ENCODE data around the gene TSPAN5.

TSPAN5 gene

DNA sequence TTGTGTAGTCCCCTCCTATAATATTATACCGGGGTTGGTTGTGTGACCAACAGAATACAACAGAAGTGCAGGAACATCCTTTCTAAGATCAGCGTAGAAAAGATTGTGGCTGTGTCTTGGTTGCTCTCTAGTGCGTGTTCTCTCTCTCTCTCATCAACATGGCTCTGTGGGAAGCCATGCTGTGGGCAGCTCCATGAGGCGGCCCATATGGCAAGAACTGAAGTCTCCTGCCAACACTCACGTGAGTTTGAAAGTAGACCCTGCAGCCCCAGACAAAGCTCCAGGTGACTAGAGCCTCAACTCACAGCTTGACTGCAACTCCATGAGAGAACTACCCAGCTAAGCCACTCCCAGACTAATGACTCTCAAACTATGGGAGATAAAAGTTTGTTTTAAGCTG is 118.7 kb downstream of the TSPAN5 start:
- no peak for ATAC-seq
- TF ChIP-seq ZFP3 (CRISPR knock-in tag; IDR thresholded peaks at IDR 0.05) (no peak), ZNF70 (CRISPR knock-in tag; IDR thresholded peaks at IDR 0.05) (no peak), BACH2 (CRISPR knock-in tag; IDR thresholded peaks at IDR 0.05; ENCODE audit: borderline replicate concordance) (no peak), ZFP30 (CRISPR knock-in tag; IDR thresholded peaks at IDR 0.05) (no peak), ZNF565 (CRISPR knock-in tag; conservative IDR thresholded peaks at IDR 0.05; ENCODE audit: low read depth) (no peak), ARNTL (CRISPR knock-in tag; IDR thresholded peaks at IDR 0.05; ENCODE audit: borderline replicate concordance, low read depth) (no peak), ZC3H10 (CRISPR knock-in tag; IDR thresholded peaks at IDR 0.05) (no peak), ZNF8 (CRISPR knock-in tag; IDR thresholded peaks at IDR 0.05) (no peak), ESRRG (CRISPR knock-in tag; IDR thresholded peaks at IDR 0.05) (no peak), CSDC2 (CRISPR knock-in tag; IDR thresholded peaks at IDR 0.05) (no peak)
- TF ChIP-seq, protein P1, sequence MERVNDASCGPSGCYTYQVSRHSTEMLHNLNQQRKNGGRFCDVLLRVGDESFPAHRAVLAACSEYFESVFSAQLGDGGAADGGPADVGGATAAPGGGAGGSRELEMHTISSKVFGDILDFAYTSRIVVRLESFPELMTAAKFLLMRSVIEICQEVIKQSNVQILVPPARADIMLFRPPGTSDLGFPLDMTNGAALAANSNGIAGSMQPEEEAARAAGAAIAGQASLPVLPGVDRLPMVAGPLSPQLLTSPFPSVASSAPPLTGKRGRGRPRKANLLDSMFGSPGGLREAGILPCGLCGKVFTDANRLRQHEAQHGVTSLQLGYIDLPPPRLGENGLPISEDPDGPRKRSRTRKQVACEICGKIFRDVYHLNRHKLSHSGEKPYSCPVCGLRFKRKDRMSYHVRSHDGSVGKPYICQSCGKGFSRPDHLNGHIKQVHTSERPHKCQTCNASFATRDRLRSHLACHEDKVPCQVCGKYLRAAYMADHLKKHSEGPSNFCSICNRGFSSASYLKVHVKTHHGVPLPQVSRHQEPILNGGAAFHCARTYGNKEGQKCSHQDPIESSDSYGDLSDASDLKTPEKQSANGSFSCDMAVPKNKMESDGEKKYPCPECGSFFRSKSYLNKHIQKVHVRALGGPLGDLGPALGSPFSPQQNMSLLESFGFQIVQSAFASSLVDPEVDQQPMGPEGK (CRISPR knock-in tag; IDR thresholded peaks at IDR 0.05; ENCODE audit: borderline replicate concordance), result no peak
- TF ChIP-seq, protein P2, sequence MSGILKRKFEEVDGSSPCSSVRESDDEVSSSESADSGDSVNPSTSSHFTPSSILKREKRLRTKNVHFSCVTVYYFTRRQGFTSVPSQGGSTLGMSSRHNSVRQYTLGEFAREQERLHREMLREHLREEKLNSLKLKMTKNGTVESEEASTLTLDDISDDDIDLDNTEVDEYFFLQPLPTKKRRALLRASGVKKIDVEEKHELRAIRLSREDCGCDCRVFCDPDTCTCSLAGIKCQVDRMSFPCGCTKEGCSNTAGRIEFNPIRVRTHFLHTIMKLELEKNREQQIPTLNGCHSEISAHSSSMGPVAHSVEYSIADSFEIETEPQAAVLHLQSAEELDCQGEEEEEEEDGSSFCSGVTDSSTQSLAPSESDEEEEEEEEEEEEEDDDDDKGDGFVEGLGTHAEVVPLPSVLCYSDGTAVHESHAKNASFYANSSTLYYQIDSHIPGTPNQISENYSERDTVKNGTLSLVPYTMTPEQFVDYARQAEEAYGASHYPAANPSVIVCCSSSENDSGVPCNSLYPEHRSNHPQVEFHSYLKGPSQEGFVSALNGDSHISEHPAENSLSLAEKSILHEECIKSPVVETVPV (CRISPR knock-in tag; IDR thresholded peaks at IDR 0.05), result no peak
- TF ChIP-seq, protein P3, sequence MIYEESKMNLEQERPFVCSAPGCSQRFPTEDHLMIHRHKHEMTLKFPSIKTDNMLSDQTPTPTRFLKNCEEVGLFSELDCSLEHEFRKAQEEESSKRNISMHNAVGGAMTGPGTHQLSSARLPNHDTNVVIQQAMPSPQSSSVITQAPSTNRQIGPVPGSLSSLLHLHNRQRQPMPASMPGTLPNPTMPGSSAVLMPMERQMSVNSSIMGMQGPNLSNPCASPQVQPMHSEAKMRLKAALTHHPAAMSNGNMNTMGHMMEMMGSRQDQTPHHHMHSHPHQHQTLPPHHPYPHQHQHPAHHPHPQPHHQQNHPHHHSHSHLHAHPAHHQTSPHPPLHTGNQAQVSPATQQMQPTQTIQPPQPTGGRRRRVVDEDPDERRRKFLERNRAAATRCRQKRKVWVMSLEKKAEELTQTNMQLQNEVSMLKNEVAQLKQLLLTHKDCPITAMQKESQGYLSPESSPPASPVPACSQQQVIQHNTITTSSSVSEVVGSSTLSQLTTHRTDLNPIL (CRISPR knock-in tag; IDR thresholded peaks at IDR 0.05; ENCODE audit: low read depth), result no peak
- TF ChIP-seq, protein P4, sequence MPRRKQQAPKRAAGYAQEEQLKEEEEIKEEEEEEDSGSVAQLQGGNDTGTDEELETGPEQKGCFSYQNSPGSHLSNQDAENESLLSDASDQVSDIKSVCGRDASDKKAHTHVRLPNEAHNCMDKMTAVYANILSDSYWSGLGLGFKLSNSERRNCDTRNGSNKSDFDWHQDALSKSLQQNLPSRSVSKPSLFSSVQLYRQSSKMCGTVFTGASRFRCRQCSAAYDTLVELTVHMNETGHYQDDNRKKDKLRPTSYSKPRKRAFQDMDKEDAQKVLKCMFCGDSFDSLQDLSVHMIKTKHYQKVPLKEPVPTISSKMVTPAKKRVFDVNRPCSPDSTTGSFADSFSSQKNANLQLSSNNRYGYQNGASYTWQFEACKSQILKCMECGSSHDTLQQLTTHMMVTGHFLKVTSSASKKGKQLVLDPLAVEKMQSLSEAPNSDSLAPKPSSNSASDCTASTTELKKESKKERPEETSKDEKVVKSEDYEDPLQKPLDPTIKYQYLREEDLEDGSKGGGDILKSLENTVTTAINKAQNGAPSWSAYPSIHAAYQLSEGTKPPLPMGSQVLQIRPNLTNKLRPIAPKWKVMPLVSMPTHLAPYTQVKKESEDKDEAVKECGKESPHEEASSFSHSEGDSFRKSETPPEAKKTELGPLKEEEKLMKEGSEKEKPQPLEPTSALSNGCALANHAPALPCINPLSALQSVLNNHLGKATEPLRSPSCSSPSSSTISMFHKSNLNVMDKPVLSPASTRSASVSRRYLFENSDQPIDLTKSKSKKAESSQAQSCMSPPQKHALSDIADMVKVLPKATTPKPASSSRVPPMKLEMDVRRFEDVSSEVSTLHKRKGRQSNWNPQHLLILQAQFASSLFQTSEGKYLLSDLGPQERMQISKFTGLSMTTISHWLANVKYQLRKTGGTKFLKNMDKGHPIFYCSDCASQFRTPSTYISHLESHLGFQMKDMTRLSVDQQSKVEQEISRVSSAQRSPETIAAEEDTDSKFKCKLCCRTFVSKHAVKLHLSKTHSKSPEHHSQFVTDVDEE (CRISPR knock-in tag; IDR thresholded peaks at IDR 0.05), result no peak
- TF ChIP-seq, protein P5, sequence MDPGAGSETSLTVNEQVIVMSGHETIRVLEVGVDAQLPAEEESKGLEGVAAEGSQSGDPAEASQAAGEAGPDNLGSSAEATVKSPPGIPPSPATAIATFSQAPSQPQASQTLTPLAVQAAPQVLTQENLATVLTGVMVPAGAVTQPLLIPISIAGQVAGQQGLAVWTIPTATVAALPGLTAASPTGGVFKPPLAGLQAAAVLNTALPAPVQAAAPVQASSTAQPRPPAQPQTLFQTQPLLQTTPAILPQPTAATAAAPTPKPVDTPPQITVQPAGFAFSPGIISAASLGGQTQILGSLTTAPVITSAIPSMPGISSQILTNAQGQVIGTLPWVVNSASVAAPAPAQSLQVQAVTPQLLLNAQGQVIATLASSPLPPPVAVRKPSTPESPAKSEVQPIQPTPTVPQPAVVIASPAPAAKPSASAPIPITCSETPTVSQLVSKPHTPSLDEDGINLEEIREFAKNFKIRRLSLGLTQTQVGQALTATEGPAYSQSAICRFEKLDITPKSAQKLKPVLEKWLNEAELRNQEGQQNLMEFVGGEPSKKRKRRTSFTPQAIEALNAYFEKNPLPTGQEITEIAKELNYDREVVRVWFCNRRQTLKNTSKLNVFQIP (CRISPR knock-in tag; IDR thresholded peaks at IDR 0.05; ENCODE audit: borderline replicate concordance, low read depth), result no peak

DNA sequence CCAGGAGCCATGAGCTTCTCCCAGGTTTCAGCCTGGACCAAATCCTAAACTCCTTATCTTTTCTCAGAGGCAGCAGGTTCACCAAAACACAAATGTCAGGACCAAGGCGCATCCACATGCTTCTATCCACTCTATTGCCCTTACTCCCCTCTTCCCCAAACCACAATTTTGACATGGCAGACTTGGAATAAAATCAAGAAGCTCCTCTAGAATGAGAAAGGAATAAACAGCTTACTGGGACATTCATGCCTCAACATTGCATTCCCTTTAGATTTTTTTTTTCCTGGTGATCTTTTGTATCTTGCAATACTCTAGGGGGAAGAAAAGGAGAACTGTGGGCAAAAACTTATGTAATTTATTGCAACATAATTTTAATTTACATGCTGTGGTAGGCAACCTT is 119.1 kb downstream of the TSPAN5 start:
- no peak for ATAC-seq
- TF ChIP-seq ZNF565 (CRISPR knock-in tag; conservative IDR thresholded peaks at IDR 0.05; ENCODE audit: low read depth) (no peak), BACH2 (CRISPR knock-in tag; IDR thresholded peaks at IDR 0.05; ENCODE audit: borderline replicate concordance) (no peak), CSDC2 (CRISPR knock-in tag; IDR thresholded peaks at IDR 0.05) (no peak), ZNF8 (CRISPR knock-in tag; IDR thresholded peaks at IDR 0.05) (no peak), ZFP3 (CRISPR knock-in tag; IDR thresholded peaks at IDR 0.05) (no peak), PPARA (CRISPR knock-in tag; IDR thresholded peaks at IDR 0.05; ENCODE audit: borderline replicate concordance) (no peak), OSR1 (CRISPR knock-in tag; IDR thresholded peaks at IDR 0.05) (no peak), TCF4 (CRISPR knock-in tag; IDR thresholded peaks at IDR 0.05; ENCODE audit: borderline replicate concordance) (no peak)
- TF ChIP-seq, protein P1 (CRISPR knock-in tag; IDR thresholded peaks at IDR 0.05; ENCODE audit: borderline replicate concordance), result no peak
- TF ChIP-seq, protein P5 (CRISPR knock-in tag; IDR thresholded peaks at IDR 0.05; ENCODE audit: borderline replicate concordance, low read depth), result no peak

Measured in SK-N-SH treated with all-trans-retinoic acid at 6 μM for 48 hours (cell line).